ENCODE measurements around the gene FAM168A.

The FAM168A gene

DNA sequence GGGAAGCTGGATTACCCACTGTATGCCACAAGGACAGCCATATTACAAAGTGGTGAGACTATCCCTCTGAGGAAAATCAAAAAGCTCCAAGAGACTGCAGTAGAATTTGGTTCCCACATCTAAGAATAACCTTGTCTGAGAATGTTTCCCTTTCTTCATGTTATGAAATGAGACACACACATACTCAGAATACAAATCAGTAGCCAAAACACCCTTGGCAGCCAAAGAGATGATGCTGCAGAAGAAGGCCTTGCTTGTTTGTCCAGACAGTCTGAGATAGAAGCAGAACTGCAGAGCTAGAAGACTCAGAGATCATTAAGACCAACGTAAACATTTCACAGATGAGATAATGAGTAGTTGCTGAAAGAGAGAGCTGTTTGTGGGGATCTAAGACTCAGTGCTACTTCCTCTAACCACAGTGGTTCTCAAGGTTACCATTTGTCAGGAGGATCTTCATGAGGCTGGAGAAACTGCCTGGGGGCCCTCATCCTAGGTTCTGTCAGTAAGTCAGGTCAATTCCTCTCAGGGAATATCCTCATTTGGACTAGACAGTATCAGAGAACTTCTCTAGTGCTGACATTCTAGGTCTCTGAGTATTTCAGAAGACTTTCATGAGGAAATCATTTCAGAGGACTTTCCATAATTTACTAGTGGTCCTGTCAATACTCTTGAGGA lies 182.8 kb downstream of the FAM168A start:
- no peak for DNase-seq (ENCODE audit: low read depth in 1 of 2, low spot score in 1 of 2)
- H3K4me3 ChIP-seq (replicated peaks; ENCODE audit: insufficient read depth, low read length), result no peak overlapping the region
- no peaks in the 10 kb centered on the region for H3K27me3 ChIP-seq (ENCODE audit: insufficient read depth, poor library complexity, severe bottlenecking)
- no peak overlapping the region for H3K27ac ChIP-seq (replicated peaks)
- TF ChIP-seq, protein P1, sequence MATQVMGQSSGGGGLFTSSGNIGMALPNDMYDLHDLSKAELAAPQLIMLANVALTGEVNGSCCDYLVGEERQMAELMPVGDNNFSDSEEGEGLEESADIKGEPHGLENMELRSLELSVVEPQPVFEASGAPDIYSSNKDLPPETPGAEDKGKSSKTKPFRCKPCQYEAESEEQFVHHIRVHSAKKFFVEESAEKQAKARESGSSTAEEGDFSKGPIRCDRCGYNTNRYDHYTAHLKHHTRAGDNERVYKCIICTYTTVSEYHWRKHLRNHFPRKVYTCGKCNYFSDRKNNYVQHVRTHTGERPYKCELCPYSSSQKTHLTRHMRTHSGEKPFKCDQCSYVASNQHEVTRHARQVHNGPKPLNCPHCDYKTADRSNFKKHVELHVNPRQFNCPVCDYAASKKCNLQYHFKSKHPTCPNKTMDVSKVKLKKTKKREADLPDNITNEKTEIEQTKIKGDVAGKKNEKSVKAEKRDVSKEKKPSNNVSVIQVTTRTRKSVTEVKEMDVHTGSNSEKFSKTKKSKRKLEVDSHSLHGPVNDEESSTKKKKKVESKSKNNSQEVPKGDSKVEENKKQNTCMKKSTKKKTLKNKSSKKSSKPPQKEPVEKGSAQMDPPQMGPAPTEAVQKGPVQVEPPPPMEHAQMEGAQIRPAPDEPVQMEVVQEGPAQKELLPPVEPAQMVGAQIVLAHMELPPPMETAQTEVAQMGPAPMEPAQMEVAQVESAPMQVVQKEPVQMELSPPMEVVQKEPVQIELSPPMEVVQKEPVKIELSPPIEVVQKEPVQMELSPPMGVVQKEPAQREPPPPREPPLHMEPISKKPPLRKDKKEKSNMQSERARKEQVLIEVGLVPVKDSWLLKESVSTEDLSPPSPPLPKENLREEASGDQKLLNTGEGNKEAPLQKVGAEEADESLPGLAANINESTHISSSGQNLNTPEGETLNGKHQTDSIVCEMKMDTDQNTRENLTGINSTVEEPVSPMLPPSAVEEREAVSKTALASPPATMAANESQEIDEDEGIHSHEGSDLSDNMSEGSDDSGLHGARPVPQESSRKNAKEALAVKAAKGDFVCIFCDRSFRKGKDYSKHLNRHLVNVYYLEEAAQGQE (IDR thresholded peaks at IDR 0.05; ENCODE audit: insufficient replicate concordance, low read depth), result no peak
- TF ChIP-seq, protein P2, sequence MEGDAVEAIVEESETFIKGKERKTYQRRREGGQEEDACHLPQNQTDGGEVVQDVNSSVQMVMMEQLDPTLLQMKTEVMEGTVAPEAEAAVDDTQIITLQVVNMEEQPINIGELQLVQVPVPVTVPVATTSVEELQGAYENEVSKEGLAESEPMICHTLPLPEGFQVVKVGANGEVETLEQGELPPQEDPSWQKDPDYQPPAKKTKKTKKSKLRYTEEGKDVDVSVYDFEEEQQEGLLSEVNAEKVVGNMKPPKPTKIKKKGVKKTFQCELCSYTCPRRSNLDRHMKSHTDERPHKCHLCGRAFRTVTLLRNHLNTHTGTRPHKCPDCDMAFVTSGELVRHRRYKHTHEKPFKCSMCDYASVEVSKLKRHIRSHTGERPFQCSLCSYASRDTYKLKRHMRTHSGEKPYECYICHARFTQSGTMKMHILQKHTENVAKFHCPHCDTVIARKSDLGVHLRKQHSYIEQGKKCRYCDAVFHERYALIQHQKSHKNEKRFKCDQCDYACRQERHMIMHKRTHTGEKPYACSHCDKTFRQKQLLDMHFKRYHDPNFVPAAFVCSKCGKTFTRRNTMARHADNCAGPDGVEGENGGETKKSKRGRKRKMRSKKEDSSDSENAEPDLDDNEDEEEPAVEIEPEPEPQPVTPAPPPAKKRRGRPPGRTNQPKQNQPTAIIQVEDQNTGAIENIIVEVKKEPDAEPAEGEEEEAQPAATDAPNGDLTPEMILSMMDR (IDR thresholded peaks at IDR 0.05; ENCODE audit: insufficient read depth, low read length), result no peak
- no peak; the same call in 1 of the 2 replicates for TF ChIP-seq SPI1 (IDR thresholded peaks at IDR 0.05; ENCODE audit: borderline replicate concordance, low read depth)
- TF ChIP-seq POLR2AphosphoS5 (IDR thresholded peaks at IDR 0.05; ENCODE audit: low read depth), result no peak
- TF ChIP-seq GABPA (IDR thresholded peaks at IDR 0.05; ENCODE audit: low read depth), result no peak

GRCh38 chr11:73413256-73413655 lies 184.7 kb downstream of the FAM168A start:
- H3K27ac ChIP-seq (replicated peaks), result no peak overlapping the region
- TF ChIP-seq SPI1 (IDR thresholded peaks at IDR 0.05; ENCODE audit: borderline replicate concordance, low read depth), result no peak
- TF ChIP-seq, protein P2 (IDR thresholded peaks at IDR 0.05; ENCODE audit: insufficient read depth, low read length), result no peak
- TF ChIP-seq POLR2AphosphoS5 (IDR thresholded peaks at IDR 0.05; ENCODE audit: low read depth), result no peak
- TF ChIP-seq, protein P1 (IDR thresholded peaks at IDR 0.05; ENCODE audit: insufficient replicate concordance, low read depth), result no peak
- no peak for TF ChIP-seq GABPA (IDR thresholded peaks at IDR 0.05; ENCODE audit: low read depth)
- no peak overlapping the region for H3K4me3 ChIP-seq (replicated peaks; ENCODE audit: insufficient read depth, low read length)
- no peaks in the 10 kb centered on the region for H3K27me3 ChIP-seq (ENCODE audit: insufficient read depth, poor library complexity, severe bottlenecking)
- DNase-seq (ENCODE audit: low read depth in 1 of 2, low spot score in 1 of 2), result no peak

GRCh38 chr11:73412308-73412707 lies 185.6 kb downstream of the FAM168A start:
- no peak overlapping the region for H3K4me3 ChIP-seq (replicated peaks; ENCODE audit: insufficient read depth, low read length)
- no peak for DNase-seq (ENCODE audit: low read depth in 1 of 2, low spot score in 1 of 2)
- TF ChIP-seq POLR2AphosphoS5 (IDR thresholded peaks at IDR 0.05; ENCODE audit: low read depth) (no peak), GABPA (IDR thresholded peaks at IDR 0.05; ENCODE audit: low read depth) (no peak), SPI1 (IDR thresholded peaks at IDR 0.05; ENCODE audit: borderline replicate concordance, low read depth) (no peak)
- TF ChIP-seq, protein P2 (IDR thresholded peaks at IDR 0.05; ENCODE audit: insufficient read depth, low read length), result no peak
- TF ChIP-seq, protein P1 (IDR thresholded peaks at IDR 0.05; ENCODE audit: insufficient replicate concordance, low read depth), result no peak
- H3K27me3 ChIP-seq (ENCODE audit: insufficient read depth, poor library complexity, severe bottlenecking), result no peaks in the 10 kb centered on the region
- no peak overlapping the region for H3K27ac ChIP-seq (replicated peaks)

Data from HL-60 (cell line).